H1 (cell line): Measurements from ENCODE around the gene ZNF593. TPM values are rescaled to one million over a fixed set of nuclear protein-coding genes. Genes with fewer than 3 reads are reported as not detected.

ENCODE experiments used
- CHD7 ChIP-seq: fragments of 300-600 bp; sonication (generic); IDR thresholded peaks from 2 replicates; pipeline ENCODE4 v1.7.1; 2012; ENCODE audit warnings: low read length, moderate library complexity, mild to moderate bottlenecking, inconsistent platforms; ENCODE audit not compliant: insufficient replicate concordance
- CREB1 ChIP-seq: IDR thresholded peaks from 2 replicates; pipeline ENCODE4 v1.6.1; 2012; ENCODE audit warnings: inconsistent platforms
- polyA plus RNA-seq, 7 experiments: library from polyadenylated mRNA; depleted of rRNA in 3 of 7; stranded (reverse) in 5 of 7; unstranded in 2 of 7; fragments of >200 nt in 5 of 7; fragments of 200-250 nt in 2 of 7; gene quantifications; 1 replicate in 5 of 7; 2 replicates in 1 of 7; 4 replicates in 1 of 7; pipeline versions ENCODE4 v1.2.1 to v1.2.3, GENCODE V29; 2011 to 2013; ENCODE audit warnings: missing spikeins in 2 of 7, mixed read lengths in 2 of 7
- total RNA-seq: library from RNA; stranded (reverse); fragmentation: NEBNext Ultra II Directional; extraction: Animal tissue kit (Norgen Biotek cat#: 25700); gene quantifications from 2 replicates; pipeline ENCODE4 v1.2.1, GENCODE V29; 2021

The ZNF593 gene
- total and polyA plus RNA-seq, 2 of the 8 experiments (the other 6 are each of a cell fraction or from before 2014, with no cell fraction given), result 38.2 to 68.0 TPM

GRCh38 chr1:26130695-26131094 is 39.0 kb upstream of the ZNF593 start (continued):
- TF ChIP-seq CHD7, result no peak
- TF ChIP-seq CREB1, result no peak
